ENCODE measurements around the gene ZNF526. TPM values are rescaled to one million over a fixed set of nuclear protein-coding genes. Genes with fewer than 3 reads are reported as not detected.
A peak's percentile ranks its signal among the peaks of the same experiment; 100 is the strongest.

The ZNF526 gene
- total and polyA plus RNA-seq, 7 donors = 2.2 to 6.8 (median 3.9) TPM

GRCh38 chr19:42275517-42275916 lies 55.4 kb downstream of the ZNF526 start:
- Histone ChIP-seq H3K27me3 (no peaks in the 10 kb centered on the region), H3K4me1 (peaks cover 0 to 72% (median 60%) of the 10 kb centered on the region in 4 donors), H3K27ac (peak overlapping the region in 2 of 4 donors; percentile 94 to 99), H3K4me3 (no peak overlapping the region), H3K36me3 (peaks cover 16 to 34% (median 21%) of the 10 kb centered on the region in 4 donors), H3K9me3 (no peaks in the 10 kb centered on the region)
- TF ChIP-seq POLR2A (IDR thresholded peaks at IDR 0.05) = no peak
- TF ChIP-seq POLR2AphosphoS5 (IDR thresholded peaks at IDR 0.05) = no peak
- no peak for TF ChIP-seq CTCF (IDR thresholded peaks at IDR 0.05)
- TF ChIP-seq EP300 (IDR thresholded peaks at IDR 0.05) = no peak
- intact Hi-C loops (cut with DNase I) = no loop called here
- DNase-seq = no peak
- 95% methylated on average over 3 of the region's 3 CpGs for whole genome bisulfite sequencing, 2 donors

- Histone ChIP-seq H3K9me3 (no peaks in the 10 kb centered on the region), H3K36me3 (peaks cover 16 to 34% (median 21%) of the 10 kb centered on the region in 4 donors), H3K4me1 (peaks cover 0 to 72% (median 57%) of the 10 kb centered on the region in 4 donors), H3K27me3 (no peaks in the 10 kb centered on the region), H3K4me3 (no peak overlapping the region), H3K27ac (peak overlapping the region; percentile 94 to 99 (median 96))
- WGBS, 2 donors = 76 to 78% methylated on average over 3 of the region's 3 CpGs
- intact Hi-C loops (cut with DNase I) = no loop called here
- TF ChIP-seq POLR2AphosphoS5 (IDR thresholded peaks at IDR 0.05) = no peak
- TF ChIP-seq POLR2A (IDR thresholded peaks at IDR 0.05) = no peak
- no peak for TF ChIP-seq EP300 (IDR thresholded peaks at IDR 0.05)
- no peak for TF ChIP-seq CTCF (IDR thresholded peaks at IDR 0.05)
- DNase-seq = no peak
These were observed 56.2 kb downstream of the ZNF526 start for GRCh38 chr19:42276284-42276683.

GRCh38 chr19:42276821-42277220 lies 56.7 kb downstream of the ZNF526 start:
- intact Hi-C loops (cut with DNase I) = no loop called here
- Histone ChIP-seq H3K4me3 (no peak overlapping the region), H3K36me3 (peaks cover 16 to 33% (median 21%) of the 10 kb centered on the region in 4 donors), H3K27me3 (no peaks in the 10 kb centered on the region), H3K27ac (peak overlapping the region; percentile 94 to 99 (median 96)), H3K4me1 (peaks cover 0 to 72% (median 58%) of the 10 kb centered on the region in 4 donors), H3K9me3 (no peaks in the 10 kb centered on the region)
- 91% methylated on average over 4 of the region's 4 CpGs for WGBS, 2 donors
- no peak for TF ChIP-seq POLR2AphosphoS5 (IDR thresholded peaks at IDR 0.05)
- no peak for TF ChIP-seq CTCF (IDR thresholded peaks at IDR 0.05)
- TF ChIP-seq EP300 (IDR thresholded peaks at IDR 0.05) = no peak
- no peak for TF ChIP-seq POLR2A (IDR thresholded peaks at IDR 0.05)
- no peak for DNase-seq

Other genes with a start within 250 kb of the ZNF526 start
- gene ATP1A3, start 226.1 kb upstream of the ZNF526 start, total RNA-seq = 1 to 10 TPM; 1.6 to 4.3 (median 3.3) TPM
- gene ATP1A3, start 226.1 kb upstream of the ZNF526 start, polyA plus RNA-seq = 1 to 10 TPM in 1 of 3 donors, under 1 TPM in 1, not detected in 1; 0.46 to 3.2 TPM
- 10 to 100 TPM in 3 of 4 donors, 1 to 10 TPM in 1; 8.4 to 23.3 (median 13.3) TPM for gene GRIK5, start 150.1 kb upstream of the ZNF526 start, total RNA-seq
- 1 to 10 TPM in 1 of 3 donors, under 1 TPM in 1, not detected in 1; under 0.01 to 2.7 TPM for gene GRIK5, start 150.1 kb upstream of the ZNF526 start, polyA plus RNA-seq
- gene ZNF574, start 144.1 kb upstream of the ZNF526 start, total RNA-seq = 10 to 100 TPM; 12.5 to 14.6 (median 13.1) TPM
- 1 to 10 TPM; 3.0 to 9.3 (median 5.5) TPM for gene ZNF574, start 144.1 kb upstream of the ZNF526 start, polyA plus RNA-seq
- 1 to 10 TPM; 1.2 to 3.0 (median 2.5) TPM for gene POU2F2, start 87.9 kb upstream of the ZNF526 start, total RNA-seq
- gene POU2F2, start 87.9 kb upstream of the ZNF526 start, polyA plus RNA-seq = 10 to 100 TPM in 1 of 3 donors, 1 to 10 TPM in 1, under 1 TPM in 1; 0.60 to 19.0 (median 1.6) TPM
- 10 to 100 TPM; 28.5 to 41.3 (median 36.3) TPM for gene DEDD2, start 2.6 kb upstream of the ZNF526 start, total RNA-seq
- gene DEDD2, start 2.6 kb upstream of the ZNF526 start, polyA plus RNA-seq = 10 to 100 TPM; 42.2 to 87.6 (median 49.9) TPM
- 10 to 100 TPM; 17.4 to 28.5 (median 20.5) TPM for gene GSK3A, start 22.3 kb downstream of the ZNF526 start, total RNA-seq
- 10 to 100 TPM; 31.8 to 49.5 (median 49.0) TPM for gene GSK3A, start 22.3 kb downstream of the ZNF526 start, polyA plus RNA-seq
- 10 to 100 TPM; 18.9 to 39.3 (median 25.6) TPM for gene ERF, start 34.8 kb downstream of the ZNF526 start, total RNA-seq
- gene ERF, start 34.8 kb downstream of the ZNF526 start, polyA plus RNA-seq = 10 to 100 TPM; 18.6 to 42.8 (median 23.6) TPM
- gene CIC, start 48.9 kb downstream of the ZNF526 start, total RNA-seq = 10 to 100 TPM; 16.0 to 31.3 (median 24.9) TPM
- gene CIC, start 48.9 kb downstream of the ZNF526 start, polyA plus RNA-seq = 10 to 100 TPM in 2 of 3 donors, 1 to 10 TPM in 1; 8.4 to 42.1 (median 17.3) TPM
- gene PRR19, start 81.8 kb downstream of the ZNF526 start, total RNA-seq = not detected
- gene PRR19, start 81.8 kb downstream of the ZNF526 start, polyA plus RNA-seq = under 1 TPM in 2 of 3 donors, not detected in 1; 0.69 to 0.79 TPM
- gene PAFAH1B3, start 82.3 kb downstream of the ZNF526 start, total RNA-seq = 1 to 10 TPM; 5.6 to 8.6 (median 6.0) TPM
- gene PAFAH1B3, start 82.3 kb downstream of the ZNF526 start, polyA plus RNA-seq = 10 to 100 TPM; 27.0 to 44.3 (median 27.7) TPM
- 1 to 10 TPM in 1 of 4 donors, under 1 TPM in 2, not detected in 1; 0.54 to 4.4 (median 0.71) TPM for gene TMEM145, start 93.0 kb downstream of the ZNF526 start, total RNA-seq
- under 1 TPM in 1 of 3 donors, not detected in 2; 0.58 TPM for gene TMEM145, start 93.0 kb downstream of the ZNF526 start, polyA plus RNA-seq
- gene MEGF8, start 105.3 kb downstream of the ZNF526 start, total RNA-seq = 10 to 100 TPM in 2 of 4 donors, 1 to 10 TPM in 2; 5.4 to 21.6 (median 9.3) TPM
- 10 to 100 TPM in 1 of 3 donors, 1 to 10 TPM in 2; 1.8 to 13.9 (median 2.3) TPM for gene MEGF8, start 105.3 kb downstream of the ZNF526 start, polyA plus RNA-seq
- gene CNFN, start 170.0 kb downstream of the ZNF526 start, total RNA-seq = not detected
- 10 to 100 TPM in 1 of 3 donors, 1 to 10 TPM in 2; 6.1 to 21.0 (median 9.7) TPM for gene CNFN, start 170.0 kb downstream of the ZNF526 start, polyA plus RNA-seq
- gene LIPE, start 207.1 kb downstream of the ZNF526 start, total RNA-seq = 10 to 100 TPM in 1 of 4 donors, 1 to 10 TPM in 3; 1.6 to 38.5 (median 7.5) TPM
- 10 to 100 TPM in 1 of 3 donors, 1 to 10 TPM in 2; 3.0 to 48.0 (median 3.9) TPM for gene LIPE, start 207.1 kb downstream of the ZNF526 start, polyA plus RNA-seq
- not detected for gene CXCL17, start 222.6 kb downstream of the ZNF526 start, total RNA-seq
- gene CXCL17, start 222.6 kb downstream of the ZNF526 start, polyA plus RNA-seq = 1 to 10 TPM in 1 of 3 donors, under 1 TPM in 1, not detected in 1; 0.90 to 1.2 TPM